Kidney (tissue), 14 donors: Measurements from ENCODE around the gene KRT6B. TPM values are rescaled to one million over a fixed set of nuclear protein-coding genes. Genes with fewer than 3 reads are reported as not detected.
A peak's percentile ranks its signal among the peaks of the same experiment; 100 is the strongest.

ENCODE experiments used
- DNase-seq, 5 donors: peaks; one replicate each; pipeline ENCODE4 v3.0.0-alpha.2; 2013 to 2020
- FAIRE-seq: peaks from 2 replicates; lab custom pipeline; 2012; peaks lifted over from hg19 to GRCh38; lab: Jason Lieb, UNC
- H3K27ac ChIP-seq, 2 donors: one replicate each; pipeline ENCODE4 v1.7.0; 2013; ENCODE audit warnings: low read depth in 2 of 2, low read length in 2 of 2, inconsistent platforms in 1 of 2
- H3K27me3 ChIP-seq: one replicate; pipeline ENCODE4 v1.7.1; 2013; ENCODE audit warnings: low read length, inconsistent platforms; ENCODE audit not compliant: control insufficient read depth, insufficient read depth
- H3K36me3 ChIP-seq, 3 donors: one replicate each; pipeline versions ENCODE4 v1.7.0 to v1.7.1; 2013; ENCODE audit warnings: low read length in 3 of 3, control low read depth in 1 of 3, inconsistent platforms in 1 of 3; ENCODE audit not compliant: insufficient read depth in 3 of 3, control insufficient read depth in 2 of 3
- H3K4me1 ChIP-seq, 3 donors: one replicate each; pipeline versions ENCODE4 v1.7.0 to v1.7.1; 2013; ENCODE audit warnings: low read length in 3 of 3, inconsistent platforms in 1 of 3, low read depth in 1 of 3; ENCODE audit not compliant: control insufficient read depth in 2 of 3, insufficient read depth in 2 of 3
- H3K4me3 ChIP-seq, 3 donors: one replicate each; pipeline versions ENCODE4 v1.7.0 to v1.8.1; 2013; ENCODE audit warnings: low read length in 3 of 3, control low read depth in 1 of 3, inconsistent platforms in 1 of 3
- H3K9ac ChIP-seq, 3 donors: one replicate each; pipeline versions ENCODE4 v1.7.0 to v1.7.1; 2013; ENCODE audit warnings: low read length in 3 of 3, control low read depth in 1 of 3, inconsistent platforms in 1 of 3
- H3K9me3 ChIP-seq, 3 donors: one replicate each; pipeline versions ENCODE4 v1.7.0 to v1.7.1; 2013; ENCODE audit warnings: low read length in 3 of 3, control low read depth in 1 of 3, inconsistent platforms in 1 of 3; ENCODE audit not compliant: control insufficient read depth in 2 of 3, insufficient read depth in 1 of 3
- intact Hi-C: fragments of 100-400 bp; cut with DNase I; formaldehyde crosslinking; loops from one replicate; pipeline ENCODE4 v1.11.1; 2022
- polyA plus RNA-seq: library from polyadenylated mRNA; stranded (reverse); fragments of 350-450 nt; fragmentation: Illumina TruSeq; extraction: RNeasy Lipid Tissue Mini Kit (QIAGEN cat#74804); gene quantifications from one replicate; pipeline ENCODE4 v1.2.3, GENCODE V29; 2014; ENCODE audit warnings: low read depth, low replicate concordance; ENCODE audit not compliant: insufficient read depth
- total RNA-seq: library from RNA; stranded (reverse); fragmentation: NEBNext Ultra II Directional; extraction: Animal tissue kit (Norgen Biotek cat#: 25700); gene quantifications from one replicate; pipeline ENCODE4 v1.2.1, GENCODE V29; 2021
- TF ChIP-seq, protein P1 (sequence below): IDR thresholded peaks from 3 replicates; pipeline ENCODE4 v1.5.1; 2012; ENCODE audit warnings: mild to moderate bottlenecking, moderate library complexity, borderline replicate concordance; ENCODE audit not compliant: insufficient read depth; ENCODE audit errors: extremely low read depth
- donor health status: control.
- donor health status: control.
- donor health status: control.
- donor health status: control.
- donor health status: control.
- donor health status: DM: yes; HTN: yes; CAD: no.
- donor health status: Normal renal cell carcinoma (clear cell type).

KRT6B gene
- total and polyA plus RNA-seq, 2 donors from 2014 or later = not detected

DNA sequence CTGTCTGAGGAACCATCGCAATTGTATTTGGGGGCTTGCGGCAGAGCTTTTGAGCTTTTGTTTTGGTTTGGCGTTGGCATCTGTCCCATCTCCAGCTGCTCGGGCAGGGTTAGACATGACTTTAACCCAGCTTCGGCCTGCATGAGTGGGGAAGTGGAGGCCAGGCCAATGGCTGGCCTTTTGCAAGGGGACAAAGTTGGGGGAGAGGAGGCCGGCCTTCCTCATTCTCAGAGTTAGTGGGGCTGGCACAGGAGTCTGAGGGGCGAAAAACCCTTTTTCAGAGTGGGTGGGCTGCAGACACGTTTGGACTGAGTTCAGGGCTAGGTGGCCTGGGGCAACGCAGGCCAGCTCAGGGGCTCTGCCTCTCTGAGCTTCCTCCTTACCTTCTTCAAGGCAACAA, 51.0 kb downstream of the KRT6B start:
- Histone ChIP-seq H3K27ac (no peak overlapping the region), H3K27me3 (no peaks in the 10 kb centered on the region), H3K9ac (no peak overlapping the region), H3K9me3 (no peaks in the 10 kb centered on the region), H3K4me3 (no peak overlapping the region), H3K4me1 (no peaks in the 10 kb centered on the region), H3K36me3 (no peaks in the 10 kb centered on the region)
- intact Hi-C loops = no loop called here
- peak in 1 of 5 donors; percentile 59 for DNase-seq
- TF ChIP-seq, protein P1, sequence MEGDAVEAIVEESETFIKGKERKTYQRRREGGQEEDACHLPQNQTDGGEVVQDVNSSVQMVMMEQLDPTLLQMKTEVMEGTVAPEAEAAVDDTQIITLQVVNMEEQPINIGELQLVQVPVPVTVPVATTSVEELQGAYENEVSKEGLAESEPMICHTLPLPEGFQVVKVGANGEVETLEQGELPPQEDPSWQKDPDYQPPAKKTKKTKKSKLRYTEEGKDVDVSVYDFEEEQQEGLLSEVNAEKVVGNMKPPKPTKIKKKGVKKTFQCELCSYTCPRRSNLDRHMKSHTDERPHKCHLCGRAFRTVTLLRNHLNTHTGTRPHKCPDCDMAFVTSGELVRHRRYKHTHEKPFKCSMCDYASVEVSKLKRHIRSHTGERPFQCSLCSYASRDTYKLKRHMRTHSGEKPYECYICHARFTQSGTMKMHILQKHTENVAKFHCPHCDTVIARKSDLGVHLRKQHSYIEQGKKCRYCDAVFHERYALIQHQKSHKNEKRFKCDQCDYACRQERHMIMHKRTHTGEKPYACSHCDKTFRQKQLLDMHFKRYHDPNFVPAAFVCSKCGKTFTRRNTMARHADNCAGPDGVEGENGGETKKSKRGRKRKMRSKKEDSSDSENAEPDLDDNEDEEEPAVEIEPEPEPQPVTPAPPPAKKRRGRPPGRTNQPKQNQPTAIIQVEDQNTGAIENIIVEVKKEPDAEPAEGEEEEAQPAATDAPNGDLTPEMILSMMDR = no peak
- no peak for FAIRE-seq

DNA sequence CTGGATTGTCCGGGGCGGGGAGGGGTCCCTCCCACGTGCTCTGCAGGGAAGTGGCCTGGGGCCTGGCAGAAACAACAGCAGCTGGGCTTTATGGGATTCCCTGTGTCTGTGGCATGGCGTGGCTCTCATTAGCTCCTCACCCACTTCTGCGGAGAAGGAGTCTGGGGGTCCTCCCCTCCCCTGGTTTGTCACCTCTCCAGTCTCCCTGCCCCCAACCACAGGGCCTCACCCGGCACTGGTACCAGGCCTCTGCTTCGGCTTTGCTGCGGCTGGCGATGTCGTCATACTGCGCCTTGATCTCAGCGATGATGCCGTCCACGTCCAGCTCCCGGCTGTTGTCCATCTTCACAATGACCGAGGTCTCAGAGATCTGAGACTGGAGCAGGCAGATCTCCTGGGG, 52.2 kb downstream of the KRT6B start:
- TF ChIP-seq, protein P1 = no peak
- DNase-seq (peak in 1 of 5 donors; percentile 61), FAIRE-seq (no peak)
- intact Hi-C loops = no loop called here
- no peaks in the 10 kb centered on the region for H3K9me3 ChIP-seq
- no peaks in the 10 kb centered on the region for H3K27me3 ChIP-seq
- no peak overlapping the region for H3K27ac ChIP-seq
- no peaks in the 10 kb centered on the region for H3K4me1 ChIP-seq
- no peak overlapping the region for H3K9ac ChIP-seq
- H3K4me3 ChIP-seq = no peak overlapping the region
- H3K36me3 ChIP-seq = no peaks in the 10 kb centered on the region

DNA sequence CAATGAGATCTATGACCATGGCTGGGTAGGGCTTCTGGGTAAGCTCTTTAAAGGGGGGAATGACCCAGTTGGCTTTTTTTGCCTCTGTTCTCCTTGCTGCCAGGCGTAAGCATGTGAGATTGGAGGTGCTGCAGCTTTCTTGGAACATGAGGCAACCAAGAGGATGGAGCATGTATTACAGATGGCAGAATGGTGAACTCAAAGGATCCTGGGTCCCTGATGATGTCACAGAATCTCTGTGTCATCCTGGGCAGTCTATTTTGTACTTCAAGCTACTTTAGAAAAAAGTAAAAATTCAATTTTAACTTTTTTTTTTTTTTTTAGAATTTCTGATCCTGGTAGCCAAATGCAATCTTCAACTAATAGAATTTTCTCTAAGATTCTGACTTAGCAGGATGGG, 53.8 kb downstream of the KRT6B start:
- intact Hi-C loops = no loop called here
- Histone ChIP-seq H3K36me3 (no peaks in the 10 kb centered on the region), H3K9me3 (no peaks in the 10 kb centered on the region), H3K27ac (no peak overlapping the region), H3K4me1 (no peaks in the 10 kb centered on the region), H3K9ac (no peak overlapping the region), H3K4me3 (no peak overlapping the region), H3K27me3 (no peaks in the 10 kb centered on the region)
- DNase-seq (no peak), FAIRE-seq (no peak)
- TF ChIP-seq, protein P1 = no peak

DNA sequence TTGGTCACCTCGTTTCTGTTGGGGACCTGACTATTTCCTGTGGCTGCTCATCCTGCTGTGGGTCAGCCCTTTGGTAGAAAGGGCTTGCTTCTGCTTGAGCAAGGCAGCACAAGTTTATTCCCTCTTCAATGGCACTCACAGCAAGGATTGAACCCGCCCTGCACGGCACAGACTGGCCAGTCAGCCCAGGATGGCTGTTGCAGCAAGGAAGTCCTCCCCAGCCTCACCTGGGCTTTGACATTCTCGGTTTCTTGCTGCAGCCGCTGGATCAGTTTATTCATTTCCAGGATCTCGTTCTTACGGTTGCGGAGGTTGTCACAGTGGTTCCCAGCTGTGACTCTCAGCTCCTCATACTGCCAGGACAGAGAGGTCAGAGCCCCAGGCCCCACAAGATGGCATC, 55.3 kb downstream of the KRT6B start:
- H3K4me1 ChIP-seq = no peaks in the 10 kb centered on the region
- no peaks in the 10 kb centered on the region for H3K9me3 ChIP-seq
- TF ChIP-seq, protein P1 = no peak
- no peaks in the 10 kb centered on the region for H3K36me3 ChIP-seq
- DNase-seq = peak in 1 of 5 donors; percentile 26
- no peak overlapping the region for H3K27ac ChIP-seq
- no peaks in the 10 kb centered on the region for H3K27me3 ChIP-seq
- FAIRE-seq = no peak
- intact Hi-C loops = no loop called here
- H3K4me3 ChIP-seq = no peak overlapping the region
- no peak overlapping the region for H3K9ac ChIP-seq
